ENCODE measurements around the gene ZBTB34. TPM values are rescaled to one million over a fixed set of nuclear protein-coding genes. Genes with fewer than 3 reads are reported as not detected.

The ZBTB34 gene
- total and polyA plus RNA-seq, 4 donors, result 2.1 to 12.4 (median 6.4) TPM

Other genes with a start within 250 kb of the ZBTB34 start
- gene LMX1B, start 246.7 kb upstream of the ZBTB34 start, total RNA-seq, result 1 to 10 TPM in 1 of 2 donors, under 1 TPM in 1; 0.32 to 1.6 TPM
- not detected for gene LMX1B, start 246.7 kb upstream of the ZBTB34 start, polyA plus RNA-seq
- gene ZBTB43, start 55.6 kb upstream of the ZBTB34 start, total RNA-seq, result 10 to 100 TPM; 12.8 to 18.4 TPM
- gene ZBTB43, start 55.6 kb upstream of the ZBTB34 start, polyA plus RNA-seq, result 1 to 10 TPM in 1 of 2 donors, under 1 TPM in 1; 0.75 to 3.7 TPM
- 10 to 100 TPM in 1 of 2 donors, 1 to 10 TPM in 1; 6.1 to 10.6 TPM for gene RALGPS1, start 54.1 kb downstream of the ZBTB34 start, total RNA-seq
- gene RALGPS1, start 54.1 kb downstream of the ZBTB34 start, polyA plus RNA-seq, result 10 to 100 TPM in 1 of 2 donors, 1 to 10 TPM in 1; 2.0 to 19.7 TPM

Data from aorta (tissue), 4 donors.